SK-N-DZ (cell line): Measurements from ENCODE around the gene OMA1.
"Not testable (repeated sequence)": the region's sequence is repeated elsewhere in the genome, so short reads cannot be mapped to it uniquely, and the experiment has no call there.

Experiments
- DNase-seq: peaks from one replicate; pipeline ENCODE4 v3.0.0-alpha.2; 2015; ENCODE audit warnings: low spot score

OMA1 gene

DNA sequence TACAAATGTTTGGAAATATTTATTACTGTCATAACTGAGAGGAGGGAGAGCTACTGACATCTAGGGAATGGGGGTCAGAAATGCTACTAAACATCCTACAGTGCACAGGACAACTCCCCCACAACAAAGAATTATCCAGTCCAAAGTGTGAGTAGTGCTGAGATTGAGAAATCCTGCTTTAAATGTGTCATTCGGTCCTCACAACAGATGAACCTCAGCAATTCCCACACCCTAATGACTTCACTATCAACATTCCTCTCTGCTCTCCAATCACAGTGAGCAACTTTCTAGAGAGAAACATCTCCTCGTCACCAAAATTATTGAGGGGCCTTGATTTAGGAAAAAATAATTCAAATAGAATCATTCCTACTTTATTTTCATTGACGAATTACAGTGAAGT is 18.0 kb downstream of the OMA1 start:
- DNase-seq: no peak

GRCh38 chr1:58524353-58524945 is 22.1 kb downstream of the OMA1 start:
- DNase-seq: no peak

GRCh38 chr1:58515794-58516401 is 30.6 kb downstream of the OMA1 start:
- peak; percentile 68 for DNase-seq

- no peak for DNase-seq
These were observed 32.6 kb downstream of the OMA1 start for GRCh38 chr1:58513956-58514355.

DNA sequence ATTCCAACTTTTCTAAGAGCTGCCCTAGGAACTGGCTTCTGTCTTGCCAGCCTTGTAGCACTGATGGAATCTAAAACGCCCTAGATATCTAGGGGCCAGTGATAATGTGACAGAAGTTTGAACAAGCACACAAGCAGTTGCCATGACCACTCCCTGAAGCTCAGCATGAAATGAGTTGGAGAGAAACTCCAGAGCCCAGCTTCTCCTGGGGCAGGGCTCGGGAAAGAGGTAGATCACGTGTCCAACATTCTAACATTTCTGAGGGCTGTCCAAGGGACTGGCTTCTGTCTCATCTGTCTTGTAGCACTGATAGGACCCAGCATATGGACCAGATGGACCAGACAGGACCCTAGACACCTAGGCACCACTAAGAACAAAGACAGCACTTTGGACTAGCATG is 37.9 kb downstream of the OMA1 start:
- no peak for DNase-seq

DNA sequence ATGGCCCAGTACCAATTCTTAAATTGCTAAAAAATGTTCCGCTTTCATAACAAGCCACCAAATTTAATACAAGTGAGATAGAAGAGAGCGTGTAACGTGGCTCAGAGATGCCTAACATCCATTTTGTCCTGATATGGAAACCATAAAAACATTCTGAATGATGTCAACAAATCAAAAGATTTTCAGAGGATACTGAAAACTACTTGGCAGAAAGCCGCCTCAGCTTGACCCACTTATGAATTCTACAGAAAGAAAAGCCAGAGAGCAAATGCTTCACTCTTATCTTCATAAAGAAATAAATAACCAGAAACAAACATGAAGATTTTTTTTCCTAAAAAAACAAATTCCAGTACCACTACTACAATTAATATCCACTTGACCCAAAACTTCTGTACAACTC is 41.2 kb downstream of the OMA1 start:
- DNase-seq: no peak

GRCh38 chr1:58502519-58502918 is 44.0 kb downstream of the OMA1 start:
- DNase-seq: no peak

DNA sequence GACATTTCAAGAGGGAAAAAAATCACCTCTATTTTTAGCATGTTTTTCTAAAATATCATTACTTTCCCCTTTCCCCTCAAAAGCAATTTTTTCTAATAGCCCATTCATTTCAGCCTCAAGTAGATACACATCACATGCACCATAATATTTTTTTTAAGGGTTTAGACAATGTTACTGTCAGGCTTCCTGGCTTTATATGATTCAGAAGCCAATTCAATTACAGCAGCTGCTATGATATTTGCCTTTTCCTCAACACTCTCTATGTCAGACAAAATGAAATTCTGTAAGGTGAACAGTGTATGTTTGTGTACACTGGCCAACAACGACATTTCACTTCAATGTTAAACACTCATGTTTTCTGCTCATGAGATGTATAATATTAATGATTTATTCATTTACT is 46.5 kb downstream of the OMA1 start:
- DNase-seq: no peak

- no peak for DNase-seq
These were observed 49.0 kb downstream of the OMA1 start for GRCh38 chr1:58497499-58497898.

DNA sequence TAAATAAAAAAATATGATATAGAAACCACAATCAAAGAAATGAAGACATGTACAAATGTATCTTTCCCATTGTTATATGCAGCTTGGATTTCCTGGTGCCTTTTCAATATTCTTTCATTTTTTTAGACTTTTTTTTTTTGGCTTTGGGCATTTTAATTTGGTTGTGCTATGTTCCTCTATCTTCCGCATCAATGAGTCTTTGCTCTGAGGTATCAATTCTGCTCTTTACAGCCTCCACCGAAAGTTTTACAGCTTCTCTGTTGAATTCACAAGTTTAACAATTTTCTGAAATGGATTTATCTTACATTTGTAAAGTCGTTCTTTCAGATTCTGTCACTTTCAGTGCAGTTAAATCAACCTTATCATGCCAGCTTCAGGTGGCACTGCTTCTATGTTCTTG is 50.5 kb downstream of the OMA1 start:
- no peak for DNase-seq

- not testable (repeated sequence) for DNase-seq
These were observed 57.6 kb downstream of the OMA1 start for GRCh38 chr1:58488914-58489313.

DNA sequence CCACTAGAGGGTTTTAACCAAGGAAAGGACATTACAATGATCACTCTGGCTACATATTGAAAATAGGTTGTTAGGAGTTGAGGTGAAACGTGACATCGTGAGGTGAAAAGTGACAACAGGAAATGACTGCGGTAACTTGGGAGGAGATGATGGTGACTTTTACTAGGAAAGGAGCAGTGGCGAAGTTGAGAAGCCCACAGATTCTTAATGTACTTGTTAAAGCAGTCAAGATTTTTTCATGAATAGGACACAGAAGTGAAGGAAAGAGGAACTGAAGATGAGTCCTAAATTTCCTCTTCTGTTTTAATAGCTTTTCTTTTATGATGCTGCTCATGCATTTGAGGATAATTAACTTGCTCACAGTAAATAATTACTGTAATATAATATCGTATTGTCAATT is 59.5 kb downstream of the OMA1 start:
- DNase-seq: no peak

DNA sequence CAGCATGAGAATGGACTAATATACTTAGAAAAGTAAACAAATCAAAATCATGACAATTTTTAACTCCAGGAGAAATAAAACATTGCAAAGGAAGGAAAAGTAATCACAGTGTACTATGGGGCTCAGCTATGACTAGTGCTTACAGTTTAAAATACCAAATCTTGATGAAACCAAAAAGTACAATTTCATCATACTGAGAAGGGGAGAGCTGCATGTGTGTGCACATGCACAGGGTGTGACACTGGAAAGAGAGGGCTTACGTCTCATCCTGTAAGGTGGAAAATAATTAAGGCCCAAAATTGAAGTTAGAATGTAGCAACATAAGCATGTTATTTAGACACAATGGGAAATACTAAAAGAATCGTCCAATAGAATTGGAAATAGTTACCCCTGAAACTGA is 64.6 kb downstream of the OMA1 start:
- no peak for DNase-seq

DNA sequence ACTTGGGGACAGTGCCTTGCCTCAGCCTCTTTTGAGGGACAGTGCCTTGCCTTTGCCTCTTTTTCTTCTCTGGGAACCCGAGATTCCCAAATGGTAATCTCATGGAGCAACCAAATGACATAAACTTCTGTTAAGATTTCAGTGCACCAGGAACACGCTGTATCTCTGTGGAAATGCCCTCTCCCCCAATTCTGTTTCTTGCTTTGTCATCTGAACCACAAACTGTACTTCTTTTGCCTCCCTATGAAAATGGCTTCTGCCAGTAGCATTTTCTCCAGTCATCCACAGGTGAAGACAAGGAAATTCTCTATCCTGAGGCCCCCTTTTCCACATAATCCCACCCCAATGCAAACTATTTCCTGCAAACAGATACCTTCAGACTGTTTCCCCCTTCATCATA is 66.3 kb downstream of the OMA1 start:
- DNase-seq: no peak

- no peak for DNase-seq
These were observed 69.1 kb downstream of the OMA1 start for GRCh38 chr1:58477390-58477789.

- DNase-seq: no peak
These were observed 70.3 kb downstream of the OMA1 start for GRCh38 chr1:58476179-58476578.

GRCh38 chr1:58469476-58469875 is 77.0 kb downstream of the OMA1 start:
- DNase-seq: no peak

DNA sequence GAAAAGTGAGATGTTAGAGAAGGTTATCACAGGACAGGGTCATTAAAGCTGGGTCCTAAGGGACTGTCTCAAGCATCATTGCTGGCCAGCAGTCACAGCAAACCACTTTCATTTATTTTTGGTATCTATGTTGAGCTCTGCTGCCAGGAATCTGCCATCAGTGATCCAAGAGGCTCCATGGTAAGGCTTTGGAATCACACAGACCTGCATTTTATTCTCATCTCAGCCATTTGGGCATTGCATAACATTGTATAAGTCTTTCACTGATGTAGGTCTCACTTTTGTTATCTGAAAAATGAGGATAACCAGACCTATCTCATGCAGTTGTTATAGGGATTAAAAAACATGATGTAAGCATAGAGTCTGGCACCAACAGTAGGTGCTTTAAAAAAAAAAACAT is 77.5 kb downstream of the OMA1 start:
- DNase-seq: no peak

DNA sequence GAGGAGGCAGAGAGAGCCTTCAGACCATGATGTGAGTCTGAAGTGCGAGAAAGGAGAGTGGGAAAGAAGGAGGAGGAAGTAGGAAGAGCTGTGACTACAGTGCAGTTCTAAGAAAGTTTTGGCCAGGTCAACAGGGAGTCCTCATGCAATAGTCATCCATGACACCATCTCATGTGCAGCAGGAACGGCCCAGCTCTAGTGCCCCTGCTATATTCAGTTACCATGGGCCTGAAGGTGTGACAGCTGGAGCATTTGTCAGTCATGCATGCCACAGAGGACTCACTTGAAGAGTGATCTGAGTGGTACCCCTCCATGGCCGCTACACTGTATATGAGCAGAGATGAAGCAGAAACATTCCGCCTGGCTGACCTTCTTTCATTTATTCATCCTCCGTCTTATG is 77.9 kb downstream of the OMA1 start:
- DNase-seq: no peak

DNA sequence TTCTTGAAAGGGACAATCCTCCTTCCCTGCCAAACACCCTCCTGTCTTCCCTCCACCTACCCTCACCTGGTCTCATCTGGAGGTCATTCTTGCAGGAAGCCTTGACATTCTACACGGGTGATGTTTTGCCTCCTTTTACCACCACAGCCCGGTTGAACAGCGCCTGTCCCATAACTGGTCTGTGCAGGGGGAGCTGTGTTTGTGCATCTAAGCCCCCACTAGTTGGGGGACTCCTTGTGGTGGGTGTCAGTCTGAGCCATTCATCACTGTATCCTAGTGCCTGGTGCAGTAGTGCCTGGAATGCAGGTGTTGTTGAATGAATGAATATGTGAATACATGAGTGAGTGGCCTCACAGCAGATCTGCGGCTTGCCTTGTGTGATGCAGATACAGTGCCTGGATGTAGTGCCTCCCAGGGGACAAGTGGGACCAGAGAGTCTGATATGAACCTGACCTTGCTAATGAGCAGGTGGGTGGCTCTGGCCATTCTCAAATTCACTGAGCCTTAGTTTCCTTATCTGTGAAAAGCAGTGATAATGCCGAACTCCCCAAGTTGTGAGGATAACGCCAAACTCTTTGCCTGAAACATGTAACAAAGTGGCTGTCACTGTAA is 79.8 kb downstream of the OMA1 start:
- DNase-seq: peak; percentile 82

DNA sequence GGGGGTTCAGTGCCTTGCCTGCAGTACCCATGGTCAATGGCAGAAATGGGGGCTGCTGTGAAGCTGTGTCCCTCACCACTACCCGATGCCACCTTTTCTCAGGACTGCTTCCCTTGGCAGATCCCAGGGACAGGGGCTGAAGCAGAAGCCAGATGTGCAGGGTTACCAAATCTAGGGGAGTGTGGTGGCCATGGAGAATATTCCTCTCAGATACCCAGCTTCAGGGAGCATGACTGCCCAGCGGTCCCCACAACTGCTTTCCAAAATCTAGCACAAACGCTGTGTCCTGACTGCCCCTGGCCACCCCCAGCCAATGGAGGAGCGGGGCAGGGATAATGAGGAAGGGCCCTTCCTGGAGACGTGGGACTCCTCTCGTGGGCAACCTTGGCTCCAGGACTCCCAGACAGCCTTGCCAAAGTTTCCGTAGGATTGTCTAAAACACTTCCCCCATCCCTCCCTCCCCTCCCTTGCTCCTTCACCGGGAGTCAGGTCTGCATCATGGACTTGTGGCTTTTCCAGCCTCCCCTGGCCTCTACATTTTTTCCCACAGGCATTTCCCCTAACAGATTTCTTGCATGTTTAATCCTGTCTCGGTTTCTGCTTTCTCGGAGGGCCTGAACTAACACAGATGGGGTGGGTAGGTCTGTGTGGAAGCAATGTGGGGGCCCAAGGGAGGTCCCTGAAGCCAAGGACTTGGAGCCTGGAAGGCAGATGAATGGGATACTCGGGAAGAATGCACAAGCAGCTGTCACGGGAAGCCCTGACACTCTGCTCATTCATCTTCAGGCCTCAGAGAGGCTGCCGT is 80.5 kb downstream of the OMA1 start:
- DNase-seq: no peak

- no peak for DNase-seq
These were observed 81.3 kb downstream of the OMA1 start for GRCh38 chr1:58465176-58465575.

- DNase-seq: no peak
These were observed 86.1 kb downstream of the OMA1 start for GRCh38 chr1:58460469-58460868.
